Measurements from ENCODE around the gene PRG3. TPM values are rescaled to one million over a fixed set of nuclear protein-coding genes. Genes with fewer than 3 reads are reported as not detected.
A peak's percentile ranks its signal among the peaks of the same experiment; 100 is the strongest.

Gene PRG3
- total and polyA plus RNA-seq, 7 donors, result not detected

DNA sequence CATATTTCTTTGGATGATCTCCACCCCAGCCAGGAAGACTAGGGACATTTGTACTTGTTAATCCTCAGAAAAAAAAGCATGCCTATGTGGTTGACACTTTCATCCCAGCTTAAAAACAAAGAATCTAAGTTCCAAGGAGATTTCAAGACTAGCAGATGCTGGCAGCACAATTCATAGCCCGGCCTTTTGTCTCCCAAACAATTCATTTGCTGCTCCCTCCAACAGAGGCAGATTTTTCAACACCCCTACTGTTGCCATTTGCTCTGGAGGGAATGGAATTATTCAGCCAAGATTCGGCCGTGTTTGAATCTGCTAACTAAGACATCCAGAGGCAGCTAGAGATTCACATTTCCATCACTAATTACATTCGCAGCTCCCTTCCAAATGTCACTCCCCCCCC, 27.5 kb downstream of the PRG3 start:
- no peaks in the 10 kb centered on the region for H3K27me3 ChIP-seq (ENCODE audit: insufficient read depth in 3 of 3, low read length in 2 of 3)
- H3K27ac ChIP-seq, result no peak overlapping the region
- H3K36me3 ChIP-seq (ENCODE audit: insufficient read depth in 1 of 2, low read depth in 1 of 2), result no peaks in the 10 kb centered on the region
- ATAC-seq (no peak), DNase-seq (no peak)
- no peak overlapping the region for H3K4me3 ChIP-seq
- 24 to 52% (median 25%) methylated on average over 4 of the region's 4 CpGs for WGBS, 3 donors
- H3K9me3 ChIP-seq, result no peaks in the 10 kb centered on the region
- intact Hi-C loops (cut with DNase I), result no loop called here
- TF ChIP-seq, protein P1, sequence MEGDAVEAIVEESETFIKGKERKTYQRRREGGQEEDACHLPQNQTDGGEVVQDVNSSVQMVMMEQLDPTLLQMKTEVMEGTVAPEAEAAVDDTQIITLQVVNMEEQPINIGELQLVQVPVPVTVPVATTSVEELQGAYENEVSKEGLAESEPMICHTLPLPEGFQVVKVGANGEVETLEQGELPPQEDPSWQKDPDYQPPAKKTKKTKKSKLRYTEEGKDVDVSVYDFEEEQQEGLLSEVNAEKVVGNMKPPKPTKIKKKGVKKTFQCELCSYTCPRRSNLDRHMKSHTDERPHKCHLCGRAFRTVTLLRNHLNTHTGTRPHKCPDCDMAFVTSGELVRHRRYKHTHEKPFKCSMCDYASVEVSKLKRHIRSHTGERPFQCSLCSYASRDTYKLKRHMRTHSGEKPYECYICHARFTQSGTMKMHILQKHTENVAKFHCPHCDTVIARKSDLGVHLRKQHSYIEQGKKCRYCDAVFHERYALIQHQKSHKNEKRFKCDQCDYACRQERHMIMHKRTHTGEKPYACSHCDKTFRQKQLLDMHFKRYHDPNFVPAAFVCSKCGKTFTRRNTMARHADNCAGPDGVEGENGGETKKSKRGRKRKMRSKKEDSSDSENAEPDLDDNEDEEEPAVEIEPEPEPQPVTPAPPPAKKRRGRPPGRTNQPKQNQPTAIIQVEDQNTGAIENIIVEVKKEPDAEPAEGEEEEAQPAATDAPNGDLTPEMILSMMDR (IDR thresholded peaks at IDR 0.05), result no peak
- H3K4me1 ChIP-seq, result peaks cover 4% of the 10 kb centered on the region

DNA sequence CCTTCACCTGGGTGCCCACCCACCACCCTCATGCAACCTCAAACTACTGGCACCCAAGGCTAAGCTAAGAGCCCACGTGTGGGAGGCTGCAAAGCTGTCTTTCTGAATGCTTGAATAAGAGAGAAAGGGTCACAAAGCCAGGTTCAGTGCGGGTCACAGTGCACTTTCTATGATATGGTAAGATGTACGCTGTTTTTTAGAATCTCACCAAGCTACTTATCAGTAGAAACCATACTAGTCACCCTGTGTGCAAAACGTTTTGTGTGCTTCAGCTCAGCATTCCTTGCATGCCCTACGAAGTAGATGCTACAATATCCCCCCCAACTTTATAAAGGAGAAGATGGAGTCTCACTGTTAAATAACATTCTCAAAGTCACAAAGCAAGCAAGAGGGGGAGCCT, 27.9 kb downstream of the PRG3 start:
- Histone ChIP-seq H3K27ac (no peak overlapping the region), H3K27me3 (ENCODE audit: insufficient read depth in 3 of 3, low read length in 2 of 3) (no peaks in the 10 kb centered on the region), H3K36me3 (ENCODE audit: insufficient read depth in 1 of 2, low read depth in 1 of 2) (no peaks in the 10 kb centered on the region), H3K9me3 (no peaks in the 10 kb centered on the region), H3K4me1 (peaks cover under 1% of the 10 kb centered on the region), H3K4me3 (no peak overlapping the region)
- ATAC-seq (no peak), DNase-seq (no peak)
- intact Hi-C loops (cut with DNase I), result no loop called here
- TF ChIP-seq, protein P1 (IDR thresholded peaks at IDR 0.05), result no peak
- WGBS, 3 donors, result 56 to 62% (median 61%) methylated on average over 5 of the region's 5 CpGs

DNA sequence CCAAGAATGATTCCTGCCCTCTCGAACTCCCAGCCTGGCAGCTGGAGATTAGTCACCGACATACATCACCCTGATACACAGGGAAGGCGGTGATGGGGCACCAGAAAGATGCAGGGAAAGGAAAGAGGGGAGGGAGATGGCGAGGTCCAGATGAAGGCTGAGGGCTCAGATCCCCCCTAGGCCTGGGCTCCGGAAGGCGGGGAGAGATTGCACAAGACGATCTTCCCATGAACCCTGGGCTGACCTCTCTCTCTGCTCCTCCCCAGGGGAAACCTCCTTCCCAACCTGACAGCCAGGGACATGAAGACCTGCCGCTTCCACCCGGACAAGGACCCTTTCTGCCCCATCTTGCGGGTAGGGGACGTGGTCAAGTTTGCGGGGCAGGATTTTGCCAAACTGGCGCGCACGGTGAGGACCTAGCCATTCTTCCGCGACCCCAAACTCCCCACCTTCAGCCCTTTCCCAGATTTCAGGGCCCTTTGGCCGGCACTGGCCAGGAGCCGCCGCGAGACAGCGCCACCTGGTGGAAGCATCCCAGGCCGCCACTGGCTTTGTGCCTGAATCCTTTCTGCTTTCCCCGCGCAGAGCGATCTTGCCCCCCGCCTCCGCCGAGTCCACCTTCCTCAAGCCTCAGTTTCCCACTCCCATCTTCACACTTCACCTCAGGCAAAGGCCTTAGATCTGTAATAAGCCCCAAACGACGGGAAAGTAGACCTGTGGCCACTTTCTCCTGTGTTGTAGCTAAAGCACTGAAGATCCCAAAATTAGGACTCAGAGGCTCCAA, 31.3 kb downstream of the PRG3 start:
- no peak overlapping the region for H3K27ac ChIP-seq
- DNase-seq, result peak; percentile 71 to 84
- H3K4me3 ChIP-seq, result no peak overlapping the region
- H3K27me3 ChIP-seq (ENCODE audit: insufficient read depth in 3 of 3, low read length in 2 of 3), result no peaks in the 10 kb centered on the region
- TF ChIP-seq, protein P1 (IDR thresholded peaks at IDR 0.05), result peak; percentile 80
- H3K9me3 ChIP-seq, result no peaks in the 10 kb centered on the region
- WGBS, 3 donors, result 15 to 24% (median 17%) methylated on average over 29 to 31 of the region's 31 CpGs
- ATAC-seq, result peak; percentile 58 to 81 (median 71)
- no peaks in the 10 kb centered on the region for H3K36me3 ChIP-seq (ENCODE audit: insufficient read depth in 1 of 2, low read depth in 1 of 2)
- intact Hi-C loops (cut with DNase I), result loop anchor here (5.0 to 10.0 kb wide), 8 partner anchors 78 to 505 kb away; partner anchors contain the start of genes RTN4RL2 (in 1 of the 2), SLC43A3 (in 1 of the 2) and YPEL4 (in 1 of the 2)
- H3K4me1 ChIP-seq, result no peaks in the 10 kb centered on the region

GRCh38 chr11:57348636-57349313, 32.2 kb downstream of the PRG3 start:
- WGBS, 3 donors, result 87 to 93% (median 89%) methylated on average over 14 of the region's 14 CpGs
- Histone ChIP-seq H3K4me1 (no peaks in the 10 kb centered on the region), H3K36me3 (ENCODE audit: insufficient read depth in 1 of 2, low read depth in 1 of 2) (no peaks in the 10 kb centered on the region), H3K4me3 (no peak overlapping the region), H3K27ac (no peak overlapping the region), H3K27me3 (ENCODE audit: insufficient read depth in 3 of 3, low read length in 2 of 3) (no peaks in the 10 kb centered on the region), H3K9me3 (no peaks in the 10 kb centered on the region)
- TF ChIP-seq, protein P1 (IDR thresholded peaks at IDR 0.05), result no peak
- intact Hi-C loops (cut with DNase I), result loop anchor here (5.0 to 10.0 kb wide), 8 partner anchors 79 to 504 kb away; partner anchors contain the start of genes RTN4RL2 (in 1 of the 2), SLC43A3 (in 1 of the 2) and YPEL4 (in 1 of the 2)
- DNase-seq, result no peak
- no peak for ATAC-seq
